Skin epidermis (tissue), 12 donors: ENCODE measurements around the gene LATS2.

Experiments
- H3K27ac ChIP-seq, 21 experiments: fragments of 200-600 bp; sonication (generic) in 11 of 21; one replicate each; pipeline ENCODE4 v1.5.0; 2020; ENCODE audit warnings: mild to moderate bottlenecking in 3 of 21, inconsistent platforms in 2 of 21, moderate library complexity in 2 of 21
- H3K4me3 ChIP-seq, 7 experiments: fragments of 200-600 bp; sonication (generic) in 2 of 7; one replicate each; pipeline ENCODE4 v1.5.0; 2020; ENCODE audit warnings: inconsistent platforms in 2 of 7, mild to moderate bottlenecking in 2 of 7, moderate library complexity in 1 of 7

The LATS2 gene

GRCh38 chr13:21025539-21025938 is 35.8 kb downstream of the LATS2 start:
- H3K4me3 ChIP-seq = no peak overlapping the region

GRCh38 chr13:21022056-21022979 is 39.1 kb downstream of the LATS2 start:
- no peak overlapping the region for H3K27ac ChIP-seq
- no peak overlapping the region for H3K4me3 ChIP-seq

More at GRCh38 chr13:21025539-21025938, 35.8 kb downstream of the LATS2 start:
- H3K27ac ChIP-seq = no peak overlapping the region

- Histone ChIP-seq H3K27ac (peak overlapping the region in 1 of 21 experiments; percentile 25), H3K4me3 (no peak overlapping the region)
These were observed 40.8 kb downstream of the LATS2 start for GRCh38 chr13:21020581-21020980.

- Histone ChIP-seq H3K27ac (peak overlapping the region in 1 of 21 experiments; percentile 25), H3K4me3 (no peak overlapping the region)
These were observed 41.2 kb downstream of the LATS2 start for GRCh38 chr13:21020176-21020575.

GRCh38 chr13:21018220-21018619 is 43.2 kb downstream of the LATS2 start:
- H3K4me3 ChIP-seq = no peak overlapping the region
- H3K27ac ChIP-seq = peak overlapping the region in 2 of 21 experiments; percentile 10 to 44

- peak overlapping the region in 4 of 21 experiments; percentile 10 to 62 (median 53) for H3K27ac ChIP-seq
- H3K4me3 ChIP-seq = no peak overlapping the region
These were observed 44.9 kb downstream of the LATS2 start for GRCh38 chr13:21016487-21016886.

- no peak overlapping the region for H3K4me3 ChIP-seq
- peak overlapping the region in 3 of 21 experiments; percentile 7 to 34 (median 21) for H3K27ac ChIP-seq
These were observed 46.1 kb downstream of the LATS2 start for GRCh38 chr13:21015284-21015683.

GRCh38 chr13:21014502-21015170 is 46.8 kb downstream of the LATS2 start:
- peak overlapping the region in 2 of 21 experiments; percentile 21 to 34 for H3K27ac ChIP-seq
- no peak overlapping the region for H3K4me3 ChIP-seq

GRCh38 chr13:21014139-21014501 is 47.3 kb downstream of the LATS2 start:
- H3K27ac ChIP-seq = peak overlapping the region in 2 of 21 experiments; percentile 21 to 34

GRCh38 chr13:21013682-21014038 is 47.7 kb downstream of the LATS2 start:
- Histone ChIP-seq H3K27ac (peak overlapping the region in 1 of 21 experiments; percentile 21), H3K4me3 (no peak overlapping the region)

More at GRCh38 chr13:21014139-21014501, 47.3 kb downstream of the LATS2 start:
- H3K4me3 ChIP-seq = no peak overlapping the region

- no peak overlapping the region for H3K4me3 ChIP-seq
- no peak overlapping the region for H3K27ac ChIP-seq
These were observed 48.3 kb downstream of the LATS2 start for GRCh38 chr13:21012841-21013681.

GRCh38 chr13:21012211-21012610 is 49.2 kb downstream of the LATS2 start:
- no peak overlapping the region for H3K4me3 ChIP-seq
- no peak overlapping the region for H3K27ac ChIP-seq

- H3K27ac ChIP-seq = no peak overlapping the region
- H3K4me3 ChIP-seq = no peak overlapping the region
These were observed 50.0 kb downstream of the LATS2 start for GRCh38 chr13:21011378-21011777.

- no peak overlapping the region for H3K4me3 ChIP-seq
- H3K27ac ChIP-seq = no peak overlapping the region
These were observed 50.8 kb downstream of the LATS2 start for GRCh38 chr13:21010621-21011020.

GRCh38 chr13:21009036-21009435 is 52.4 kb downstream of the LATS2 start:
- H3K27ac ChIP-seq = no peak overlapping the region
- no peak overlapping the region for H3K4me3 ChIP-seq

- Histone ChIP-seq H3K4me3 (no peak overlapping the region), H3K27ac (no peak overlapping the region)
These were observed 53.4 kb downstream of the LATS2 start for GRCh38 chr13:21008026-21008425.

GRCh38 chr13:21006141-21007005 is 55.0 kb downstream of the LATS2 start:
- Histone ChIP-seq H3K4me3 (no peak overlapping the region), H3K27ac (peak overlapping the region in 1 of 21 experiments; percentile 24)

GRCh38 chr13:21005193-21005592 is 56.2 kb downstream of the LATS2 start:
- Histone ChIP-seq H3K4me3 (no peak overlapping the region), H3K27ac (no peak overlapping the region)

- H3K27ac ChIP-seq = no peak overlapping the region
- H3K4me3 ChIP-seq = no peak overlapping the region
These were observed 59.9 kb downstream of the LATS2 start for GRCh38 chr13:21001471-21001870.
